Thoracic aorta (tissue), 2 donors: ENCODE measurements around the gene UBE2J2. TPM values are rescaled to one million over a fixed set of nuclear protein-coding genes. Genes with fewer than 3 reads are reported as not detected.
A peak's percentile ranks its signal among the peaks of the same experiment; 100 is the strongest.

Experiments used
- ATAC-seq: fragments of 150-250 bp; one replicate; pipeline ENCODE4 v1.8.0; 2017; ENCODE audit warnings: low read depth; ENCODE audit not compliant: insufficient number of reproducible peaks, low FRiP score
- DNase-seq: peaks from one replicate; pipeline ENCODE4 v3.0.0-alpha.2; 2020; ENCODE audit warnings: low spot score
- H3K27ac ChIP-seq, 2 donors: fragments of 200-600 bp; sonication (generic); 1 replicate in 1 of 2; 2 replicates in 1 of 2; pipeline ENCODE4 v1.5.1; 2016; ENCODE audit warnings: mild to moderate bottlenecking in 2 of 2, moderate library complexity in 2 of 2
- H3K27me3 ChIP-seq: fragments of 200-600 bp; sonication (generic); replicated peaks from 2 replicates; pipeline ENCODE4 v1.6.0; 2016; ENCODE audit warnings: mild to moderate bottlenecking; ENCODE audit not compliant: insufficient read depth
- H3K36me3 ChIP-seq: fragments of 200-600 bp; sonication (generic); one replicate; pipeline ENCODE4 v1.5.1; 2016
- H3K4me1 ChIP-seq, 2 donors: fragments of 200-600 bp; sonication (generic); 1 replicate in 1 of 2; 2 replicates in 1 of 2; pipeline versions ENCODE4 v1.5.1 to v1.6.0; 2016; ENCODE audit warnings: low read depth in 2 of 2, mild to moderate bottlenecking in 1 of 2; ENCODE audit not compliant: control insufficient read depth in 1 of 2
- H3K4me3 ChIP-seq: fragments of 200-600 bp; sonication (generic); 2 replicates; pipeline ENCODE4 v1.5.1; 2016; ENCODE audit warnings: mild to moderate bottlenecking
- H3K9me3 ChIP-seq: fragments of 200-600 bp; sonication (generic); 2 replicates; pipeline ENCODE4 v1.5.1; 2016
- CTCF ChIP-seq: fragments of 200-600 bp; sonication (generic); IDR thresholded peaks from one replicate; pipeline ENCODE4 v1.5.1; 2019; ENCODE audit warnings: antibody characterized with exemption
- total RNA-seq, 2 donors: library from RNA; depleted of rRNA; stranded (reverse); fragments of >200 nt; gene quantifications; one replicate each; pipeline versions ENCODE4 v1.1.0 to v1.2.3, GENCODE V29; 2016

The UBE2J2 gene
- total RNA-seq, 2 donors from 2014 or later: 43.5 to 57.7 TPM

DNA sequence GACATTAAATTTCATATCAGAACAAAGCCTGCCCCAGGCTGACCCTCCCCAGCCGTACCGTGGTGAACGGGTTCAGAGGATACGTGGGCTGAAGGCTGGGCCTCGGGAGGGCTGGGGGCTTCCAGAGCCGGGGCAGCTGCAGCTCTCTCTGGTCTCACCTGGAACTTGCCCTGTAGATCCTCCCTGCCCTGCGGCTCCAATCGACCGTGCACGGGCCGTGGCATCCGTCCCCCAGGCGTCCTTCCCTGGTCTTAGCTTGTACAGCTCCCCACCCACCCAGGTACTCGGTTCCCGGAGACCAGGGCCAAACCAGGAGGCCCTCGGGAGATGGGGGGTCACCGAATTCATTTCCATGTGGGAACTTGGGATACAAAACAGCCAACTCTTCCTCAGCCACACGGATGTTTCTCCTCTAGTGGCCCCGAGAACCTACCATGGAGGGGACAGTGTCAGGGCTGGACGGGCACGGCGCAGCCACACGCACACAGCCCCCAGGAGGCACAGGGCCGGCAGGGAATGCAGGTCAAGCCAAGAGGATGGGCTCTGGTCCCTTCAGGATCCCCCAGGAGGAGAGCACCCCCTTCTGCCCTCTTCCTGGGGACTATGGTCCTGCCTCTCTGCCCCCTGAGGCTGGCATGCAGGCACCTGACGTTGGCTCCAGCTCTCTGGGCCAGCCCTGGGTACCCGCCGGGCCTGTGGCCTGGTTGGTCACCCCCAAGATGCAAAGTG lies 38.5 kb downstream of the UBE2J2 start:
- ATAC-seq: no peak
- H3K4me3 ChIP-seq: no peak overlapping the region
- H3K9me3 ChIP-seq: no peaks in the 10 kb centered on the region
- no peak overlapping the region for H3K27ac ChIP-seq
- DNase-seq: no peak
- peaks cover 6% of the 10 kb centered on the region for H3K36me3 ChIP-seq
- peaks cover 12 to 20% of the 10 kb centered on the region in 2 donors for H3K4me1 ChIP-seq
- no peak for TF ChIP-seq CTCF
- no peaks in the 10 kb centered on the region for H3K27me3 ChIP-seq

GRCh38 chr1:1234180-1234808 lies 39.4 kb downstream of the UBE2J2 start:
- DNase-seq (no peak), ATAC-seq (no peak)
- Histone ChIP-seq H3K4me1 (peaks cover 20 to 28% of the 10 kb centered on the region in 2 donors), H3K36me3 (peaks cover 6% of the 10 kb centered on the region), H3K27ac (no peak overlapping the region), H3K27me3 (no peaks in the 10 kb centered on the region), H3K4me3 (no peak overlapping the region), H3K9me3 (no peaks in the 10 kb centered on the region)
- TF ChIP-seq CTCF: no peak

DNA sequence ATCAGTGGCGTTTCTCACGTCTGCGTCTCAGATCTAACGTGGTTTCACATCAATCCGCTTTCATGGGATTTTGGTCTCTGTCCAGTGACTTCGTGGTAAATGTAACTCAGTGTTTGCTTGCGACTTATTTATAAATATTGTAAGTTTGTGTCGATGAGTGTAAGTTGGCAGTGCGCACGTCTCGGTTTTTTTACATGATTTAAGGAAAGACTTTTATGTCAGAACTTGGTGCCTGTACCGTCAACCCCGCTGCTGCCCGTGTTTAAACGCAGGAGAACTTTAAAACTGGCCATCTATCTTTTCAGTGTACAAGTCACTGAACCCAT lies 40.1 kb downstream of the UBE2J2 start:
- no peak overlapping the region for H3K4me3 ChIP-seq
- DNase-seq (no peak), ATAC-seq (no peak)
- H3K9me3 ChIP-seq: no peaks in the 10 kb centered on the region
- H3K36me3 ChIP-seq: peaks cover 6% of the 10 kb centered on the region
- no peak for TF ChIP-seq CTCF
- H3K4me1 ChIP-seq: peaks cover 20 to 33% of the 10 kb centered on the region in 2 donors
- H3K27ac ChIP-seq: no peak overlapping the region
- no peaks in the 10 kb centered on the region for H3K27me3 ChIP-seq

DNA sequence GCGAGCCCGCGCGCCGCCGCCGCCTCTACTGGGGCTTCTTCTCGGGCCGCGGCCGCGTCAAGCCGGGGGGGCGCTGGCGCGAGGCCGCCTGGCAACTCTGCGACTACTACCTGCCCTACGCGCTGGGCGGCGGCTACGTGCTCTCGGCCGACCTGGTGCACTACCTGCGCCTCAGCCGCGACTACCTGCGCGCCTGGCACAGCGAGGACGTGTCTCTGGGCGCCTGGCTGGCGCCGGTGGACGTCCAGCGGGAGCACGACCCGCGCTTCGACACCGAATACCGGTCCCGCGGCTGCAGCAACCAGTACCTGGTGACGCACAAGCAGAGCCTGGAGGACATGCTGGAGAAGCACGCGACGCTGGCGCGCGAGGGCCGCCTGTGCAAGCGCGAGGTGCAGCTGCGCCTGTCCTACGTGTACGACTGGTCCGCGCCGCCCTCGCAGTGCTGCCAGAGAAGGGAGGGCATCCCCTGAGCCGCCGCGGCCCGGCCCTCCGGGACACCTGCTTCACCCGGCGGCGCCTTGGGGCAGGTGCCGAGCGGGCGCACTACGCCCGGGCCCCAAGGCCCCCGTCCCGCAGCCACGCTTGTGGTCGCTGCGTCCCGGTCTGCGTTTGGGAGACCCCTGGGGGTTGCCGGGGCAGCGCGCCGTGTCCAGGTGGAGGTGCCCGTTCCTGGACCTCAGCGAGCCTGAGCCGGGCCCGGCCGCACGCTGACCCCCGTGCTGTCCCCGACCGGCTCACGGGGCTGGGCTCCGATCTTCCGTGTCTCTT lies 40.7 kb downstream of the UBE2J2 start:
- no peaks in the 10 kb centered on the region for H3K27me3 ChIP-seq
- H3K4me3 ChIP-seq: peak overlapping the region; percentile 63
- H3K9me3 ChIP-seq: no peaks in the 10 kb centered on the region
- DNase-seq (no peak), ATAC-seq (no peak)
- no peak overlapping the region for H3K27ac ChIP-seq
- peaks cover 12% of the 10 kb centered on the region for H3K36me3 ChIP-seq
- TF ChIP-seq CTCF: no peak
- H3K4me1 ChIP-seq: peaks cover 20 to 33% of the 10 kb centered on the region in 2 donors

GRCh38 chr1:1232208-1232795 lies 41.4 kb downstream of the UBE2J2 start, which contains the start of gene B3GALT6:
Gene B3GALT6, plus strand, starts transcription at chr1:1232237. Its CDS starts 42 bp downstream, at chr1:1232279.
- H3K4me1 ChIP-seq: peaks cover 20 to 33% of the 10 kb centered on the region in 2 donors
- peak within 1 kb of the TSS; percentile 88 to 91 for H3K27ac ChIP-seq
- no peak for ATAC-seq
- DNase-seq: no peak
- peak within 1 kb of the TSS; percentile 99 for H3K4me3 ChIP-seq
- H3K36me3 ChIP-seq: peaks cover 17% of the 10 kb centered on the region
- H3K27me3 ChIP-seq: no peaks in the 10 kb centered on the region
- no peaks in the 10 kb centered on the region for H3K9me3 ChIP-seq
- no peak for TF ChIP-seq CTCF
